Amniotic epithelial cell (primary cell): ENCODE results near the gene SLC7A7.
A peak's percentile ranks its signal among the peaks of the same experiment; 100 is the strongest.
"Not testable (repeated sequence)": the region's sequence is repeated elsewhere in the genome, so short reads cannot be mapped to it uniquely, and the experiment has no call there.

Experiments used
- DNase-seq: peaks from one replicate; pipeline ENCODE4 v3.0.0-alpha.2; 2010; ENCODE audit warnings: low read depth

SLC7A7 gene

DNA sequence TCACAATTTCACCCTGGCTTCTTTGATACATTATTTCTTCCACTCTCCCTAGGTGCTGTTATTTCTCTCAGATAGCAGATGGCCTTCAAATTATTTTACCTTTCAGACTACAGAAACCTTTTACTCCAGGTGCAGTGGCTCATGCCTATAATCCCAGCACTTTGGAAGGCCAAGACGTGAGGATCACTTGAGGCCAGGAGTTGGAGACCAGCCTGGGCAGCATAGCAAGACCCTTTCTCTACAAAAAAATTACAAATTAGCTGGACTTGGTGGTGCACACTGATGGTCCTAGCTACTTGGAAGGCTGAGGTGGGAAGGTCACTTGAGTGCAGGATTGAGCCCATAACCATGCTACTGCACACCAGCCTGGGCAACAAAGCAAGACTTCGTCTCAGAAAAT lies 23.1 kb downstream of the SLC7A7 start:
- no peak for DNase-seq

DNA sequence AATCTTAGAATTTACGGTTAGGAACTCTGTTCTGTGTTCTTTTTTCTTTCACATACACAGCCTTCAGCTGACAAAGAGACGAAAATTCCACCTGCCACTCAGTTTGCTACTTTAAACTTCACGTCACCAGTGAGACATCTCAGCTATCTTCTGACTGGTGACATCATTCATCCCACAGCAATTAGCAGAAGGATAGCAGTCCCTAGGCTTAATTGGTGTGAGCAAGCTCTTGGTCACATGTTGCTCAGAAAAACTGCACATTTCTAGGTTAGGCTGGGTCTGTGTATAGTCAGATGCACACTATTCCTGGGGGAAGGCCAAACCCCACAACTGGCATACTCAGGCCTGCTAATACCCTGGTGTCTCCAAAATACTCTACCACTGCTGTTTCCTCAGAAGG lies 23.9 kb downstream of the SLC7A7 start:
- DNase-seq, result peak; percentile 91

DNA sequence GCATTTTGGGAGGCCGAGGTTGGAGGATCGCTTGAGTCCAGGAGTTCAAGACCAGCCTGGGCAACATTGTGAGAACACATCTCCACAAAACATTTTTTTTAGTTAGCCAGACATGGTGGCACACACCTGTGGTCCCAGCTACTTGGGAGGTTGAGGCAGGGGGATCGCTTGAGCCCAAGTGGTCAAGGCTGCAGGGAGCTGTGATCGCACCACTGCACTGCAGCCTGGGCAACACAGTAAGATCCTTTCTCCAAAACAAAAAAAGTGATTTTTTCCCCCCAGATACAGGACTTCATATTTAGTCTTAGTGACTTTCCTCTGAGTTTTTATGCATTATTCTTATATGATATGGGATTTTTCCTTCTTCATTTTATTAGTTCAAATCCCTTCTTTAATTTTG lies 28.6 kb downstream of the SLC7A7 start:
- no peak for DNase-seq

DNA sequence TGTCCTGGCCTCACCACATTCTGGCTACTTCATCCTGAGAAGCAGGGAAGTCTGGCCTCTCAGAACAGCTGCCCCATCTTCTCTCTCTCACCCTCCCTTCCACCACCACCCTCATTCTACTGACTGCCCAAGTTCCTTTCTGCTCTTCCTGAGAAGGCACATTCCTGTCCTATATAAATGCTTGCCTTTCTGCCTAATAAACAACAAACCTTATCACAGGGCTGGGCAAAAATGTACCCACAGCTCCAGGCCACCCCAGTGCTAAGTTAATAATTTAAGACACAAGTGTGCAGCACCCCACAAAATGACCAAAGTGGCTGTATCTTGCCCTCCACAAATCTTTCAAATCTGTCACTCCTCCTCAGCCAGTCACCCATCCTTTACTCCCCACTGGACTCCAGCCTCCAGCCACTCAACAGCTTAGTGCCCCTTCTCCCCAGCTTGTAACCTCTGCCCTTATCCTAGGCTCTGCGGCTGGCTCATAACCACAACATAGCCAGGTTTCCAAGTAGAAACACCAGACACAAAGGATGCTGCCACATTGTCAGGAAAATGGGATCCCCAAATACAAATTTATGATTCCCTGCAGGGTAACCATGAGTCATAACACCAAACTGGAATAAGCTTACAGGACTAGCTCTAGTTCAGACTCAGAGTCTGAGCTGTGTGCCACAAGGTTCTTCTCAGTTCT lies 33.8 kb downstream of the SLC7A7 start:
- peak; percentile 20 for DNase-seq

DNA sequence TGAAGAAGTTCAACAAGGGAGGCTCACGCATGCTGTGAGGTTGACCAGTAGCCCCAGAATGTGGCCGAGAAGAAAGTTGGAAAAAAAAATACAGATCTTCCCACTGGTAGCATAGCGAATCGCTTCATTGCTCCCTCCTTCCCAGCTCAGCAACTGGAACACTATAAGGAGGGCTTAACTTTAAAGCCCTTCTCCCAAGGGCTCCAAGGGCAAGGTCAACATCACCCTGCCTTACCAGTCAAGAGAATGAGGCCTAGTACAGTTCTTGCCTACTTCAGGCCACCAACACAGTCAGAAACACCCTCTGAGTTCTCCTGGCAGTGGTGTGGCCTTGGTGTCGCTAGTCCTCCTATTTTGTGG lies 34.3 kb downstream of the SLC7A7 start:
- no peak for DNase-seq

DNA sequence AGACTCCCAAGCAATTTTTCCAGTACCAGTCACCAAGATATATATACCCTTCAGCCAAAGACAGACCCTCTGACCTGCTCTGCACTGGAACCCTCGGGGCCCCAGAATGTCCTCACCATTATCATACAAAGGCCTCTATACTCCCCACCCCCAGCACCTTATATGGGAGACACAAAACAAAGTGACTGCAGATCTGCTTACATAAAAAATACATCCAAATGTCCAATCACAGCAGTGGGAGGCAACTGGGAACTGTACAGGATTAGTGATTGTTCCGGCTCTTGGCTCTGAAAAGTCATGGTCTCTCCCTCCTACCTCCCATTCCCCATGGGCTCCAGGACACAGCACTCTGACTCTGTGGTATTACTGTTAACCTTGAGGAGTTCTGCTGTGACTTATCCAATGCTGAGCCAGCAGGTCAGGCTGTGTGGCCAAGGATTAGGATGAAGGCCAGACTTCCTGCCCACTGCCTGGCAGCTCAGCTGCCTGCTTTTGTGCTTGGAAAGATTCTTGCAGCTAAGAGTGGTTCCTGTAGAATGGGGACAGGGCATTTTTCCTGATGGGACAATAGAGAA lies 35.0 kb downstream of the SLC7A7 start:
- peak; percentile 75 for DNase-seq

DNA sequence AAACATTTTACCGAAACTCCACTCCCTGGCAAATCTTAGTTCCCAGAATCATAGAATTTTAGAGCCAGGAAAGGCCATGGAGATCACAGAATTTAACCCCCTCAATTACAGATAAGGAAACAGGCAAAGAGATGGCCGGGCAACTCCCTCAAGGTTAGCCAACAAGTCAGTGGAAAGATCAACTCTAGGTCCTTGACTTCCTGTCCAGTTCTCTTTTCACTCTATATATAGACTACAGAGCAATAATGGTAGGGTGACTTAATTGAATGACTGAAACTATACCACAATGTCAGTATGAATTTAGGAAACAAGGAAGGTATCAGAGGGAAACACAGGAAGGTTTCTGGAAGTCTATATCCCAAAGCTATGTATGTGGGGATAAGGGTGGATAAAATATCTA lies 37.2 kb downstream of the SLC7A7 start:
- DNase-seq, result no peak

DNA sequence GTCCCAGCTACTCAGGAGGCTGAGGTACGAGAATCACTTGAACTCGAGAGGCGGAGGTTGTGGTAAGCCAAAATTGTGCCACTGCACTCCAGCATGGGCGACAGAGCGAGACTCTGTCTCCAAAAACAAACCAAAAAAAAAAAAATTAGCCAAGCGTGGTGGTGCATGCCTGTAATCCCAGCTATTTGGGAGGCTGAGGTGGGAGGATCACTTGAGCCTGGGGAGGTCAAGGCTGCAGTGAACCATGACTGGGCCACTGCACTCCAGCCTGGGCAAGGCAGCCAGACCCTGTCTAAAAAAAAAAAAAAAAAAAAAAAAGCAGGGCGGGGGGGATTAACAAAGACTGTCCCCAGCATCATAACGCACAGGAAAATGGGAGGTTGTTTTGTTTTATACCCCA lies 38.4 kb downstream of the SLC7A7 start:
- DNase-seq, result not testable (repeated sequence)

DNA sequence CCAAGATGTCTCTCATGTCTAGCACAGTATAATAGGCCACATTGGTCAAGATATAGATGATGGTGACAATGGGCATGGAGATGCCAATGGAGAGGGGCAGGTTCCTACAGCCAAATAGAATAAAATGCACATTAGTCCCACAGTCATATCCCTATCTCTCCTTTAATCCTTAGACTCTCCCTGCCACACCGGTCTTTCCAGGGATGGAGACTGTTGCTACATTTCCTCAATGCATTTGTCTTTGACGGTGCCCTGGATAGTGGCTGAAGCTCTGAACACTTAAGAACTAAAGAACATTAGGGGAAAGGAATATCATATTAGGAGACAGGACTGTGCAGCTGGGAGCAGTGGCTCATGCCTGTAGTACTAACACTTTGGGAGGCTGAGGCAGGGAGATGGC lies 39.0 kb downstream of the SLC7A7 start:
- DNase-seq, result no peak

DNA sequence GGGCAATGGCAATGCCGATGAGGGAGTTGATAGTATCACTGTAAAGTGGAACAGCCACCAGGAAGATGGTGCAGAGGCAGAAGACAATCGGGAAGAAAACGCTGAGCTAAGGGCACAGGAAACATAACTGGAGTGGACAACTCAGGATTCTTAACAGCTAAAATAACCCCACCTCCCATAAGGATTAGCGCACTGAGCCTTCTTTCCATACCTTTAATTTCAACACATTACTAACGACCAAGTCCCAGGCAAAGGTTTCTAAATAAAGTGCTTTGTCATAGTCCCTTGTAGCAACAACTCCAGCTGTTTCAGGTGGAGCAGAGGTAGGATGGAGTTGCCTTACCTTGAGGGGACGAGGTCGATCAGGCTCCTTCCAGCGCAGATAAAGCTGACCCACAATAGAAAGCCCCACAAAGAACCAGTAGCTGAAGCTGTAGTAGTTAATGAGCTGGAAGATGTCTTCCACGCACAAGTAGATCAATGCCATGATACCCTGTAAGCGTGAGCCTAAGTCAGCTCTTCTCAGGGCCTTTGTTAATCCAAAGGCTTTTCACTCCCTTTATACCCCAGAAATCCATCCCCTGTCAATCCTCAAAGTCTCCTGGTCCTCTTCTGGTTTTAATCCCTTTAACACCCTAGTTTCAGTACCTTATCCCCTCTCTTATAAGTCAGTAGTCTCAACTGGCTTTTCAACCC lies 41.1 kb downstream of the SLC7A7 start:
- no peak for DNase-seq

DNA sequence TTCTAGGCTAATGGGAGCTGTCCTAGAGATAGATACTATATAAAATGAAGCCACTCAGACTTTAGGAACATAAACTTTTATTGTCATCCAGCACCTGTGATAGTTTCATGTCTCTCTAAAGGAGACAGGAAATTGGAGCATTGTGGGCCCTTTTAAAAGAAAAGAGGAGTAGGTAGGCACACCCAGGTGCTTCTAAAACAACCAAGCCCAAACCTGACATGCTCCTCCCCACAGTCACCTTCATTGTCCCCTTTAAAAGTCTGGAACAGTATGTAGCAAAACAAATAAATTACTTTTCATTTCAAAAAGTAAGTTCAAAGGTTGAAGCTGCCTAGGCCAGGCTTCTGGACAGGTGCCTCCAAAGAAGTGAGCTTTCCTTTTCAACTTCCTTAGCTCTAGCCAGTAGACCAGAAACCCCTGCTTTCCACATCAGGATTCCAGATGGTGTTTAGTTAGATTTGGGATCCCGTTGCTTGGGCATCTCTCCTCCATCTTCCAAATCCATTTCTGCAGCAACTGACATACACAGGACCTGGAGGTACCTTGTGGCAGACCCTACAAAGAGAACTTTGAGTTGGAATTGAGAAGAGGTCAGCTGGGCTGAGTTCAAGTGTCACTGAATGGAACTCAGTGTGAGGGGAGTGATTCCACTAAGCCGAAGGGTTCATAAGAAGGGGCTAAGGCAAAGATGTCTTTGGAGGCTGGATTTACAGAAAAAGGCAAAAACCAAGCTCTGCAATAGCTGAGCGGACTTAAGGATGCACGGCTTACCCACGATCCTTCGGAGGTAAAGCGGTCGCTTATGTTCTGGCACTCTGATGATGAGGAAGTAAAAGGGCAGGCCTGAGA lies 41.8 kb downstream of the SLC7A7 start:
- DNase-seq, result no peak

DNA sequence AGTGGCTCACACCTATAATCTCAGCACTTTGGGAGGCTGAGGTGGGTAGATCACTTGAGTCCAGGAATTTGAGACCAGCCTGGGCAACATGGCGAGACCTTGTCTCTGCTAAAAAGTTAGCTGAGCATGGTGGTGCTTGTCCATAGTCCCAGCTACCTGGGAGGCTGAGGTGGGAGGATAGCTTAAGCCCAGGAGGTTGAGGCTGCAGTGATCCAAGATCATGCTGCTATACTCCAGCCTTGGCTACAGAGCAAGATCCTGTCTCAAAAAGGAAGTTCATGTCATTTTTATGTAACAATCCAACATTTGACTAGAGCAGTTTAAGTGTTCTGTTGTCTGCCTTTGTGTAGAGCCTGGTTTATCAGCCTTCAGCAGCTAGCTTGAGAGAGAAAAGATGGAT lies 42.5 kb downstream of the SLC7A7 start:
- DNase-seq, result no peak

DNA sequence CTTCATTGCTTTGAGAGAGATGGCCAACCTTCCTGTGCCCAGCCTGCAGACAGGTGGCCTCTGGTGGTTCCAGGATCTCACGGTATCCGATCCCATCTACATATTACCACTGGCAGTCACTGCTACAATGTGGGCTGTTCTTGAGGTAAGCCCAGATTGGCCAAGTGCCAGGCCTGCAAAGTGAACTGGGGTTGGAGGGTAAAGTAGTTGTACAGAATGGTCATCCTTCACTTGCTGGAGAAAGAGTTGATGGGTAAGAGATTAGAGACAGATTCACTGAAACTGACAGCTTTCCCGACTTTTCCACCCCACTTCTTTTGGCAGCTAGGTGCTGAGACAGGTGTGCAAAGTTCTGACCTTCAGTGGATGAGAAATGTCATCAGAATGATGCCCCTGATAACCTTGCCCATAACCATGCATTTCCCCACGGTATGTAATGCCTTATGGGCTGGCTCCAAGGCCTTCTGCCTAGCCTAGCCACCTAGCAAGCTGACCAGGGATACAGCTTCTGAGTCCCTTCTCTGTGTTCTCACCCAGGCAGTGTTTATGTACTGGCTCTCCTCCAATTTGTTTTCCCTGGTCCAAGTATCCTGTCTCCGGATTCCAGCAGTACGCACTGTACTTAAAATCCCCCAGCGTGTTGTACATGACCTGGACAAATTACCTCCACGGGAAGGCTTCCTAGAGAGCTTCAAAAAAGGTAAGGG lies 44.6 kb downstream of the SLC7A7 start:
- DNase-seq, result peak; percentile 14

DNA sequence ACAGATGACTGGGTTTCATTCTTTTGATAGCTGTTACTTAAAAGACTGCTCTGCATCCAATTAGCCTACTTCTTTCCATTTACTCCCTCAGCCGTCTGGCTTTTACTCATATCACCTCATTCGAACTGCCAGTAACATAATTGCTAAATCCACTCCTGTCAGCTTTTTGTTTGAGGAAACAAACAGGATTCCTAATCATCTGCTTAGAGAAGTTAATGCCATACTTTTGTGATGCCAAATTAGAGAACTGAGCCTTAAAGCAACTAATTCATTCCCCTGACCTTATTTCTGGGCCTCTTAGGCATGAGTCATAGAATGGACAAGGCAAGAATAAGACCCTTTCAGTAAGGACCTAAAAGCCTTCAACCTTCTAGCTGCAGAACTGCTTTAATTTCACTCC lies 45.9 kb downstream of the SLC7A7 start:
- DNase-seq, result no peak

DNA sequence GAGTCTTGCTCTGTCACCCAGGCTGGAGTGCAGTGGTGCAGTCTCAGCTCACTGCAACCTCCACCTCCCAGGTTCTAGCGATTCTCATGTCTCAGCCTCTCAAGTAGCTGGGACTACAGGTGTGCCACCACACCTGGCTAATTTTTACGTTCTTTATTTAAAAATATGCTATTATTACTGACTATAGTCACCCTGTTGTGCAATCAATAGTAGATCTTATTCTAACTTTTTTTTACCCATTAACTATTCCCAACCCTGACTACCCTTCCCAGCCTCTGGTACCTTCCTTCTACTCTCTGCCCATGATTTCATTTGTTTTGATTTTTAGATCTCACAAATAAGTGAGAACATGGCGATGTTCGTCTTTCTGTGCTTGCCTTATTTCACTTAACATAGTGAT lies 46.3 kb downstream of the SLC7A7 start:
- DNase-seq, result no peak

DNA sequence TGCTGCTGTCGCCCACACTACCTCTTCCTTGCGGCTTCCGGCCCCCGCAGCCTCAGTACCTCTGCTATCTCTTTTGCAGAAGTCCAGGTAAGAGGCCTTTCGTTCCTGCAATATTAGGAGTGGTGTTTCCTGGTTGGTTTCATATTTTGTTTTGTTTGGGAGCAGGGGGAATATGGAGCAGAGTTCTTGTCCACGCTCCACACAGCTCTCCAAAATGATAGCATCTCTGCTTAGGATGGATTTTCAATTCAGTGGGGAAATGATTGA lies 48.0 kb downstream of the SLC7A7 start:
- no peak for DNase-seq

DNA sequence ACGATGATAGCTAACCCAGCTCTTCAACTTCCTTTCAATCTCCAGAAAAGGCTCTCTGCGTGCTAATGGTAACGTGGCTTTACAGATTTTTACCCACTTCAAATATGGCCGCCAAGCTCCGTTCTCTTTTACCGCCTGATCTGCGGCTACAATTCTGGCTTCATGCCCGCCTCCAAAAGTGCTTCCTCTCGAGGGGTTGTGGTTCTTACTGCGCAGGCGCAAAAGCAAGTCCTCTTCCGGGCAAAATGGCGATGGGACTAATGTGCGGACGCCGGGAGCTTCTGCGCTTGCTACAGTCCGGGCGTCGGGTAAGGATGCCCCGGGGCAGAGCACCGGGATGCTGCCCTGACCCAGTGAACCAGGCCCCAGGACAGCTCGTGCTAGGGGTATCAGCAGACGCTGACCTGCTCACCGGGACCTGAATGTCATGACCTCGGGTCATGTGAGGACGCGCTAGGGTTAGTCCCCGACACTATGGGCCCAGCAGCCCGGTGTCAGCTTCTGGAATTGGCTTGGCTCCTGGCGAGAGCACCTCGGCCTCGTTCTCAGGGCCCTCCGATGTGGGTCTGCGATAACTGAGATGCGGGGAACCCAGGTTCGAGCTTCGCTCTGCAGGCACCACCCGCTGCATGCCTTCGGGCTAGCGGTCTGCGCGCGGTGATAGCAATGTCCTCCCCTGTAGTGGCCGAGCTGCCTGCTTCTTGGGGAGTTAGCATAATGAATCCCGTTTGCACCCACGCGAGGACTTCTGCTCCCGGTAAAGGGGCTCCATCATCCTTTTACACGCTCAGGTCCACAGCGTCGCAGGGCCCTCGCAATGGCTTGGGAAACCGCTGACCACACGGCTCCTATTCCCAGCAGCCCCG lies 48.5 kb downstream of the SLC7A7 start, which contains the start of gene OXA1L:
TSS of gene OXA1L (plus strand) at position 232 of the 866 bp plus-strand sequence. CDS start at position 246, 14 bp downstream.
- DNase-seq, result peak; percentile 95

DNA sequence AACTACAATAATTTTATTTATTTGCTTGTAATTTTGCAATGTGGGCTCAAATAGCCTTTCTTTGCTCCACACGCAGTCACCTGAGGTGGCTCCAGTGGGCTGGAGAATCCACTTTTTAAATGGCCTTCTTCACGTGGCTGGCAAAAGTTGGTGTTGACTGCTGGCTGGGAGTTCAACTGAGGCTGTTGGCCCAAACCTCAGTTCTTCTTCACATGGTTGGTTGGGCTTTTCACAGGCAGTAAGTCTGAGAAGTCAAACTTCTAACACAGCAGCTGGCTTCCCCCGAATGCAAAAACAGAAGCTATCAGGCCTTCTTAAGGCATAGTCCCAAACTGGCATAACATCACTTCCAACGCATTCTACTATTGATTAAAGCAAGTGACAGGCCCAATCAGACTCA lies 50.9 kb downstream of the SLC7A7 start:
- no peak for DNase-seq

DNA sequence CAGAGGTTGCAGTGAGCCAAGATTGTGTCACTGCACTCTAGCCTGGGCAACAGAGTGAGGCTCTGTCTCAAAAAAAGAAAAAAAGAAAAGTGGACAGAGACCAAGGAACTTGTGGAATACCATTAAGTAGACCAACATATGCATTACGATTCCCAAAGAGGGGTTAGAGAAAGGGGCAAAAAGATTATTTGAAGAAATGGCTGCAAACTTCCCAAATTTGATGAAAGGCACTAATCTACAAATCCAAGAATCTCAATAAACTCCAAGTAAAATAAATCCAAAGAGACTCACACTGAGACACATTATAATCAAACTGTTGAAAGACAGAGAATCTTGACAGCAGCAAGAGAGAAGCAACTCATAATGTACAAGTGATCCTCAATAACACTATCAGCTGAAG lies 53.5 kb downstream of the SLC7A7 start:
- DNase-seq, result no peak

DNA sequence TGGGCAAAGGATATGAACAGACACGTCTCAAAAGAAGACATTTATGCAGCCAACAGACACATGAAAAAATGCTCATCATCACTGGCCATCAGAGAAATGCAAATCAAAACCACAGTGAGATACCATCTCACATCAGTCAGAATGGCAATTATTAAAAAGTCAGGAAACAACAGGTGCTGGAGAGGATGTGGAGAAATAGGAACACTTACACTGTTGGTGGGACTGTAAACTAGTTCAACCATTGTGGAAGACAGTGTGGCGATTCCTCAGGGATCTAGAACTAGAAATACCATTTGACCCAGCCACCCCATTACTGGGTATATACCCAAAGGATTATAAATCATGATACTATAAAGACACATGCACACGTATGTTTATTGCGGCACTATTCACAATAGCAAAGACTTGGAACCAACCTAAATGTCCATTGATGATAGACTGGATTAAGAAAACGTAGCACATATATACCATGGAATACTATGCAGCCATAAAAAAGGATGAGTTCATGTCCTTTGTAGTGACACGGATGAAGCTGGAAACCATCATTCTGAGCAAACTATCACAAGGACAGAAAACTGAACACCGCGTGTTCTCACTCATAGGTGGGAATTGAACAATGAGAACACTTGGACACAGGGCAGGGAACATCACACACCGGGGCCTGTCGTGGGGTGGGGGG lies 57.1 kb downstream of the SLC7A7 start:
- not testable (repeated sequence) for DNase-seq

DNA sequence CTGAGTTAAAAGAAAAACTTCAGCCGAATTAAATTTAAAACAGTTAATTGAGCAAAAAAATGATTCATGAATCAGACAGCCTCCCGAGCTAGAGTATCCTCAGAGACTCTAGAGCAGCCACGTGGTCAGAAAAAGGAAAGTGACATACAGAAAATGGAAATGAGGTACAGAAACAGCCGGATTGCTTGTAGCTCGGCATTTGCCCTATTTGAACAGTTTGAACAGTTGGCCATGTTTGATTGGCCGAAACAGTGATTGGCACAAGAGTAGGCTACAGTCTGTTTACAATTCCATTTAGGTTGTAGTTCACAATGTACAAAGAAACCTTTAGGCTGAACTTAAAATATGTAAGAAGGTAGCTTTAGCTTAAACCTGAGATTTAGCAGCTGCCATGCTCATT lies 61.6 kb downstream of the SLC7A7 start:
- no peak for DNase-seq
